GM18868 (cell line): ENCODE measurements around the gene CELF2.

Experiments
- ATAC-seq: cut with Tn5 transposase; IDR thresholded peaks from one replicate; pipeline ENCODE4 v1.9.1; 2021; ENCODE audit warnings: mild to moderate bottlenecking, moderate library complexity; ENCODE audit not compliant: unreplicated experiment

CELF2 gene

DNA sequence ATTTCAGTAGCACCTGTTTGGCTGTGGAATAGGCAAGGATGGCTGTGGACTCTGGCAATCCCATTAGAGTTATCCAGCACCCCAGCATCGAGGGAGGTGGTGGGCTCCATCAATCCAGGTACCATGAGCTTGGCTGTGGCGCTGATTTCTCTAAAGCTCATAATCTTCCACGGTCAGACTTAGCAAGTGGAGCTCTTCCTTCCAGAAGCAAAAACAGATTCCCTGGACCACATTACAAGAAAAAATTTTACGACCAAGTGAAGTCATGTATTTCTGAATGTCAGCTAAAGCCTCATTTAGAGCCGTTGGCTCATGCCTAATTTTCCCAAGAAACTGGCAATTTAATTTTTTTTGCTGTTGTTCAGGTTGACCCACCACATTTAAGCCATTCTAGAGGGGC lies 135.1 kb downstream of the CELF2 start:
- ATAC-seq = no peak

DNA sequence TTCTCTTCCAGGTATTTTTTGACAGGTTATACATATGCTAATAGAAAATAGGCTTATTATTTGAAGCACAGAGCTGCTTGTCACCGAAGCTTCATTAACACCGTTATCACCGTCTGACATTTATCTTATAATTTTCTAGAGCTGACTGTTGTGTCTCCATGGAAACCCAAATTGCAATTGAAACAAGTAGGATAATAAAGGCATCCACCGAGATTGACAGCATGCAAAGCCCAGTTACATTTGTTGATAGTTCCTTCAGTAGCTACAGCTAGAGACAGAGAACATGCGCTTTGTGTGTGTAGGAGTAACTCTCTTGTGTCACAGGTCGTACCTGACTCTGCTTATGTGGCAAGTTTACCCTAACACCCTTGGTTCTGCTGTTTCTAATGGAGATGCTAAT lies 135.6 kb downstream of the CELF2 start:
- no peak for ATAC-seq

DNA sequence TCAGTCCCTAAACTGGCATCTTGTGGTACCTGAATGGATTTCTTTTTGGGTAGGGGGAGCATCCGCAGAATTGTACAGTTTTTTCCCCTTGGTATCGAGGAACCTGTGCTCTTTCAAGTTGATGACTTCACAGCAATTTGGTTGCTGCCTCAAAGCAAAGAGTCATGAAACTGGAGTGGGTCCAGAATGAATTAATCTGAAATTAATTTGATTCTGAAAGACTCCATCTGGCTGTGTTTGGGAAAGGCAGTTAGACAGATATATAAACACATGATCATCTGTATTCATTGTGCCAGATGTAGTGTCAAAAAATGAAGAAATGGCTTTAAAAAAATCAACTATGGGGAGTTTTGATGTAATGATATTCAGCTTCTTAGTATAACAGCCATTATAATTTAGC lies 136.1 kb downstream of the CELF2 start:
- ATAC-seq = no peak

DNA sequence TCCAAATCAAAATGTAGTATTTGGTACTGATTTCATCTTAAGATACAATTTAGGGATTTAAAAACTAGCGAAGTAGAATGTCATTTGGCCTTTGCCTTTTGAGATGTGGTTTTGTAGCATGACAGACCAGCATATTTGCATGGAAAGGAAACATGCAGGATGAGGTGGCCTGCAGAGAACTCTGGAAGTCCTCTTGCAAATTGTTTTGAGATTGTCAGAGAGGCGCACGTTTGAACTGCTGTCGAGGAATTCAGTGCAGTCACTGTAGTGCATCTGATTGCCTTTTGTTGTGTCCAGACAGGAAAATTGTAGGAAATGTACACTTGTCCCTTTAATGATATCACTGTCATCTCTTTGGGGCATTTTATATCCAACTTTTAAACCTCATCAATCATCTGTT lies 136.7 kb downstream of the CELF2 start:
- no peak for ATAC-seq

DNA sequence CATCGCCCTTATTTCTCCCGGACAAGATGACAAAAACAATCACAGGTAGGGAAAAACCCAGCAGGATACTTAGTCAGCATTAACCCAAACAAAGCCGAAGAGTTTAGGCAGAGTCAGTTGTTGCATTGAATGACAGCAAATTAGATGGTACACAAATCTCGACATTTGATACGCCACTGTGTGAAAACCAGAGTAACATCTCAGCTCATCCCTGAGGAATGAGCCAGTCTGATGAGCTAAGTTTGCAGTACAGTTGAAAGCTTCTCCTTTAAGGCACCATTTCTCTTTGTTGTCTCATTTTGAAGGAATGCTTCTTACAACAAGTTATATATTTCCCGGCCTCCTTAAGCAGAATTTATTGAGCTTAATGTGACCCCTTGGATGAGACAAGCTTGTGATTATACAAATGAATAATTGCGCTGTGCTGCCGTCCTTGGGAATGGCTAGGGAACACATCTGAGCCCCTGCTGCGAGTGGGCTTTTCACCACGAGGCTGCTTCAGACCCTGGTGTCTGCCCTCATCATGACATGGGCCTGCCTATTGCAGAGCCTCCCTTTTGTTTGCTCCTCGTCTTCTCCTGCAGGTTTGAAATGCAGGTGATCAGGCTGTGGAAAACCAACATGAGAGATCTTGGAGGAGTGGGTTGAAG lies 137.3 kb downstream of the CELF2 start:
- no peak for ATAC-seq

DNA sequence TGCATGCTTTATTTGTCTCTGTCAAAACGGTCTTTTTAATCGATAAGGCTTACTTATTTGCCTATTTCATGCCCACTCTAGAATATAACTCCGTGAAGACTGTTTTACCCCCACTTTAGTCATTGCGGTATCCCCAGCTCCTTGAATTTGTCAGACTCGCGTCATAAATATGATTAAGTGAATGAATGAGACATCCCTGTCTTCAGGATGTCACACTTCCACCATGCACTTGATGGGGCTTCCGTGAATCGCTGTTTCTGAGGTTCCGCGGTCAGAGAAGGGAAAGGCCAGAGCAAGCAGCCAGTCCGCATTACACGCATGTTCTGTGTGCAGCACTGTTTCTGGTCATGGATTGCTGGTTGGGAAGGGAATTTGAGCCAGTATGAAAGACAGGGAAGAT lies 138.8 kb downstream of the CELF2 start:
- ATAC-seq = no peak

DNA sequence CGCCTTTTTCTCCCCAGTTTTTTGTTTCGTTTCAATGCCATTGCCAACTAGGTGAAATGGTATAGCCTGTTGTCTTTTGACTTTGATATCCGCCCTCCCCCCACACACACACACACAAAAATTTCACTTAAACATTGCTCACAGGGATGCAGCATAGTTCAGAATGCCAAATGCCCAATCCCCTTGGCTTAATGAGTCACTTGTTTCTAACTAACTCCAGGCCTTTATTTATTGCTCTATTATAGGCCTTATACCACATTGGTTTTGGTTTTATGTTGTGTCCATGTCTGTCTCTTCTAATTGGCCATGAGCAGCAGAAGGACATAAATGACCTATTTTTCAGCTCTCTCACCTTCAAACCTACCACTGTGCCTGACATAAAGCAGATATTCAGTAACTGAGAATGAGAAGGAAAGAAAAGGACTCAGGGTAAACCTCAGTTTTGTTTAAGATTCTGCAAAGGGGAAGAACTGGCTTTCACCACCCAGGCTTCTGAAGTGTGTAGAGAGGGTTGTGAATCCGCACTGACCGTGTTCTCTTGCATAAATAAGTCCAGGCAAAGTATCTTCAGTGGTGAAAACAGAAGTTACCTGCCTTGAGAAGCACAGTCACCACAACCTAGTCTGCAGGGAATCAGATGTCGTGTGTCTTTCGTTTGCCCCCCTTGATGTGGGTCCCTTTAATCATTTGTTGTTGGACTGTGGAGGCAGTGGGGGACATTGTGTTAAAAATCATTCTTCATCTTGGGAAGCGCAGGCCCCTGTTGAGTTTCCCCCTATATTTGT lies 139.8 kb downstream of the CELF2 start:
- ATAC-seq = no peak

DNA sequence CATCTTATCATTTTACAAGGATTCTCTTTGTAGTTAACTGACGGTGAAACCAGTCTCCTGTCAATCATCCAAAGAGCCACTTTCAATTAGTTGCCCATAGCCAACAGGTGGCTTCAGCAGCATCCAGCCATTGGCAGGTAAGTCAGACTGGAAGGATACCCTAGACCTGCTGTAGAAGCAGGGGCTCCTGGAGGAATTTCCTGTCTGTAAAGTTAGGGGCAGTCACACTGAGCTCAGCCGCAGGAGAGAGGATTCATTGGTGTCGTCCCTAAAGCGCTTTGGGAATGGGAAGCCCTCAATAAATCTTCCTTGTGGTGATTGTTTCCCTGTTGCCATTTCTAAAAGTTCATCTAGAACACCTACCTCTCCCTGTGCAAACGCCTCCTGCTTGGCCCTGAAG lies 140.4 kb downstream of the CELF2 start:
- no peak for ATAC-seq

DNA sequence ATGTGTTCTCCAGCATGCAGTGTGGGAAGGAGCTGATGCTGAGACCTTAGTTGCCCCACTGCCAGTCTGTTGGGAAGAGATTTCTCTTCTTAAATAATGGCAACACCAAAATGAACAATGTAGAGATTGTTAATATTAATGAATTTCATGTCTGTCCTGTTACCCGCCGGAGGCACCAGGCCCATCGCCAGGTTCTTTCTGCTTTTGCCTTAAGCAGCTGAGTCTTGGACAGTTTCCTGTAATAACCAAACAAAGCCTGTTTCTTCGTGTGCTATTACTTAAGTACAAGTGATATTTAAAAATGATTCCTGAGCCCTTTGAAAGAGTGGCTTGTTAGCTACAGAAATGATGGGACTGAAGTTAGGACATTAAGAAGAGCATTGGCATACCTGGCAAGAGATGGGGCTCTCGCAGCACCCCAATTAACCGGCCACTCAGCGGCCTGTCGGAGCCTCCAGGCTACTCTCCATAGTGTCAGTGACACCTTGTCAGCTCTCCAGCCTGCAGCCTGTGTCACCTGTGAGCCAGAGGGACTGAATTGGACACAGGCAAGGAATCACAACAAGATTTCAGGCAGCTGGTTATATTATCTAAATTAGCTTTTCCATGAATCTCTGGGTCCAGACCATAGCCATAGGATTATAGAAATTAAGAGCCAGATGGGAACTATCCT lies 142.0 kb downstream of the CELF2 start:
- ATAC-seq = no peak

DNA sequence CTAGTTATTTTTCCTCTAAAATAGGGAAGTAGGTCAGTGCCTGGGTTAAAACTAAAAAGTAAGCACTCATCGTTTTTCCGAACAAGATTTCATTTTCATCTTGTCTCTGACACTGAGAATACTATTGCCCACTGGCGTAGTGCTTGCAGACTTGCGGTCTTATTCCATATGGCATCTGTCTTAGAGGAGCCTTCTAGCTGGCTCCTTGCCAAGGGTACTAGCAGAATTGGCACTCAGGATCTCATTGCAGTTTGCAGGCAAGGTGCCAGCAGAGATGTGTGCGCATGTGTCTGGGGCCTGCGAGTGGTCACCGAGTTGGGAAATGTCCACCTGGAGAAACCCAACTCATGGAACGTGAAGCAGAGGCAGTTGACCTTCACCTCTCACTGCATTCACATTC lies 143.4 kb downstream of the CELF2 start:
- no peak for ATAC-seq

DNA sequence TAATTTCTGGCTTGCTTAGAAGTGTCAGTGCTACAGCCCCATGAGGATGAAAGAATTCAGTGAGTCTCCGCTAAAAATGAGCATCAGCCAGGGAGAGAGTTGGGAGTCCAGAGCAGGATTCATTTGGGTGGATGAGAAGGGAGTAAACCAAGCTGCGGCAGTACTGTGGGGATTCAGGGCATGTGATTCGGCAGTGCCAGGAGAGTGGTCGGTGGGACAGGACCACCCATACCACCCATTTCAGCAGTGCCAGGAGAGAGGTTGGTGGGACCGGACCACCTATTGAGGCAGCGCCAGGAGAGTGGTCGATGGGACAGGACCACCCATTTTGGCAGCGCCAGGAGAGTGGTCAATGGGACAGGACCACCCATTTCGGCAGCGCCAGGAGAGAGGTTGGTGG lies 144.2 kb downstream of the CELF2 start:
- no peak for ATAC-seq

DNA sequence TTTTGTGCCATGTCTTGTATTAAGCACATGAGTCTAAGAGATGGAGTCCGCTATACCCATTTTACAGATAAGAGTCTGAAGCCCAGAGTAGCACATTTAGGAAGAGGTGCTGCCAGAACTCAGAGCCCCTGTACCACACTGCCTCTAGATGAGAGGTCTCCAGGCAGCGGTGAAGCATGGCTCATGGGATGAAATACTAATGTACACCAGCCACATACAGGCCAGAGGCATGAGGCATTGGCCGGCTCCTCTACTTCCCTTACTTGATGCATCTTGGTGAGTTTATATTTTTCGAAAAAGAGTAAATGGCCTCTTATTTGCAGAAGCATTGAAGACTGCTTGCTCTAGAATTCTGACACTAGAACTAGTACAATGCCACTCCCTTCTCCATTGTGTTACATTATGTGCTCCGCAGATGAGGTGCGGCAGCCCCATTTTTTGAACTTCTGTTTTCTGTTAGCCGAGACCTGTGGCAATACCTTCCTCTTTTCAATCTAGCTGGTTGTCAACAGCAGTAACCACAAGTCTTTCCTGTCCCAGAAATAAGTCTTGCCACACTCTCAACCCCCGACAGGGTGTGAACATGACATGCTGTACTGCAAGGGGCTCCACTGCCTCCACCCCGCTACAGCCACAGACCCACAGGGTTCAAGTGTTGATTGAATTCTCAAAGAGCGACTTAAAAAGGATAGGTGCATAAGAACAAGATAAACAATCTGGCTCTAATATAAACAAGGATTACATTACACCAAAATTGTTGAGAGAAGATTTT lies 145.3 kb downstream of the CELF2 start:
- ATAC-seq = peak; percentile 74

DNA sequence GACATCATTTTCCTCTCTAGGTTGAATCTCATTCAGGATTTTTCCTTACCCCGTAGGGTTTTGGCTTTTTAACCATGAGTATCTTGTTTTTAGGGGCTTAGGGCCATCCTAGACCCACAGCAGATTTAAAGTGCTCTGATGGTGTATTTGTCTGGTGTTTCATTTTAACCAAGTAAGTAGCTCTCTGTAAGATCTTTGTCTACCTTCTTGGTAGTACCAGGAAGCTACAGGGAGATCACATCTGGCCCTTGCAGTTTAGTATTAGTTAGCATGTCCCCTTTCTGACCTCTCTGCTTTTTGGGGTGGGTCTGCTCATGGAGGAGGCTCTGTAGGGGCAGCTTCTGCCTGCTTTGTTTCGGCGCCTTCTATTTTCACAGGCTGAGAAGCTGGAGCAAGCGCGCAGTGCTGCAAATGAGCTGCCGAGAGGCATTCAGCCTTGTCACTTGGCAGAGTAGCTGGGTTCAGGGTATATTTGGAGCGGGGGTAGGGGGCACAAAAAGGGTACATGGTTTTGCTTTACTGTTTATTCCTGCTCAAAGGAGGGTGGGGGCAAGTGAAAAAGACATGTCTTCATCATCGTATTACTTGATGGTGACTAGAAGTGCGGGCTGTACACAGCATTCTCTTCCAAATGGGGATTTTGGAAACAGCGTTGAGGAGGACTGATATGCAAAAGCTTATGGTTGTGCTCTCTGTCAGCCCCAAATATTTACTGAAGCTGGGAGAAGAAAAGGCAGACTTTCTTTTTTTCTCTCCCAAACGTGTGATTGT lies 146.3 kb downstream of the CELF2 start:
- ATAC-seq = no peak

DNA sequence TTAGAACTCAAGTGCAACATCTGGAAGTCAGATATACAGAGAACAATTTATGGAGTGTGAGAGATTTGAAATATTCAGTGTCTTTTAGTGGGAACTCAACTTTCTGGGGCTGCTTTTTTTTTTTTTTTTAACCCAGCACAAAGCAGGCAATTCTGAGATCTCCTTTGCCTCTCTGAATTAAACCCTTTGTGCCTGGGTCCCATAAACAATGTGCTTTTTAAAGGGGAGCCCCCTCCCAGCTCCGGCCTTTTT lies 146.8 kb downstream of the CELF2 start:
- ATAC-seq = no peak

DNA sequence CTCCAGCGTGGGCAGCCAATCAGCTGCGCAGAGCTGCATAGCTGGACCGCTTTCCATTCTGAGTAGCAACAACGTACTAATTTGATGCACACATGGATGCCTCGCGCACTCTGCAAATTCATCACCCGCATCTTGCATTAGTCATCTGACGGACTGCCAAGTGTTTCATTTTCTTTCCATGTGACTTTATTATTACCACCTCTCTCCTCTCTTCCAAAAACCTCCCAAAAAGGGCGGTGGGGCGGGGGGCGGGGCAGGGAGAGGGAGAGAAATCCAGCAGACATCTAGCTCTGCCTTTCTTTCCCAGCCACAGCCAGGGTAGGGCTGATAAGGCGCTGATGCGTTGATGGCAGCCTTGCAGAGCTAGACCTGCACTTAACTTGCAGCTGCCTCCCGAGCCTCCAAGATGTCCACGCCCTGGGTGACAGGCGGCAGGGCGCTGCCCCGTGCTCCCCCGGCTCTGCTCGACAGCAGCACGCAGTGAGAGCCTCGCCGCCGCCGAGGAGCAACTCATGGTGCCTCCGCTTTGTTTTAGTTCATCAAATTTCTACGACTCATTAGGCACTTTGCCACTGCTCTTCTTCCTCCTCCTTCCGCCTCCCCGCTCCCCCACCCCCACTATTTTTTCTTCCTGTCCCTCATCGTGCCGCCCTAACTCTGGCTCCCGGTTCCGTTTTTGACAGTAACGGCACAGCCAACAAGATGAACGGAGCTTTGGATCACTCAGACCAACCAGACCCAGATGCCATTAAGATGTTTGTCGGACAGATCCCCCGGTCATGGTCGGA lies 147.3 kb downstream of the CELF2 start:
- ATAC-seq = peak; percentile 36

DNA sequence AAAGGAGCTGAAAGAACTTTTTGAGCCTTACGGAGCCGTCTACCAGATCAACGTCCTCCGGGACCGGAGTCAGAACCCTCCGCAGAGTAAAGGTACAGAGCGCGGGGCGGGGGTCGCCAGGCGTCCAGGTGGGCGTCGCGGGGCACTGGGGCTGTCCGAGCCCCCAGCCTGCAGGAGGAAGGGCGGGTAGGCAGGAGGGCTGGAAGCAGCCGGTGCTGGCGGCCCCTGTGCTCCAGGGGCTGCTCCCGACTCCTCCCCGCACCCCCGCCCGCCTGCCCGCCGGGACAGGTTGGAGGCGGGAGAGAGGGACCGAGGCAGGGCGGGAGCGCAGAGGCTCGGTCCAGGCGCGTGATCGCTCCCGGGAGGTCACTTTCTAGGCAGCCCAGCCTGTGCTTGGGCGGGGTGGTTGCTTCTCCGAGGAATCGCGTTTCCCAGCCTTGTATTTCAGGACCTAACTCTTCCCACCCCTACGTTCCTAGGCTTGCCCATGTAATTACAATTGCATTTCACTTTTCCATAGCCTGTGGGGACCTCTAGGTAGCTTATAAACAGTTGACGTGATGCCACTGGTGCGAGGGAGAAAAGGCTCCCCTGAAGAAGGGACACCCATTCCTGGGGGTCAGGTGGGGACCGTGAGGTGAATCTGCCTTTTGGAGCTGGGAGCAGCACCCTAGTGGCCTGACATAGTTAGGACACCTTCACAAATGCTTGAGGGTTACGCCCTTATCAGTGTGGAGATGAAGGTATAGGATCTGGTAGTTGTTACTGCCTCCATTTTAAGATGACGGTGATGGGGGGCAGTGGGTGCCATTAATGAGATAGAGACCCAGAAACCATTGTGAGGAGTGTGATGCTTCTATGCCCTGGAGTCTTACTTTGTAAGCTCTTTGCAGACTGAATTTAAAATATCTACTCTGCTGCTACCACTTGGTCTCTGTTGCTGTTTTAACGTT lies 148.2 kb downstream of the CELF2 start:
- ATAC-seq = peak; percentile 57

DNA sequence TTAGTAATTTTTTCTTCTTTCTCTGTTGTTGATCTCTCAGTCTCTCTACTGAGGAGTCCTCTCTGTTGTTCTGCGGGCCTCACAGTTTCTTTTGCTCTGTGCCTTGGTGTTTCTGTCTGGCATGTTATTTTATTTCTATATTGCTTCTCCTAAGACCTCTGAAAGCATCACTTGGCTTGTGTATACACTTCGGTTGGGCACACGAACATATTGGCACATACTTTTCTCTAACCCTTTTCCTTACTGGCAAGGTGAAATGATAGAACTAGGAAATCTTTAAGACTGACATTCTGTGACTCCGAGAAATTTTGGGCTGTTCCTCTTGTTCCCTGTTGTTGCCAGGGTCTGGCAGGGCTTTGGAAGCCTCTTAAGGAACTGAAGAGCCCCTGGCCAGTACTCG lies 148.9 kb downstream of the CELF2 start:
- ATAC-seq = no peak

DNA sequence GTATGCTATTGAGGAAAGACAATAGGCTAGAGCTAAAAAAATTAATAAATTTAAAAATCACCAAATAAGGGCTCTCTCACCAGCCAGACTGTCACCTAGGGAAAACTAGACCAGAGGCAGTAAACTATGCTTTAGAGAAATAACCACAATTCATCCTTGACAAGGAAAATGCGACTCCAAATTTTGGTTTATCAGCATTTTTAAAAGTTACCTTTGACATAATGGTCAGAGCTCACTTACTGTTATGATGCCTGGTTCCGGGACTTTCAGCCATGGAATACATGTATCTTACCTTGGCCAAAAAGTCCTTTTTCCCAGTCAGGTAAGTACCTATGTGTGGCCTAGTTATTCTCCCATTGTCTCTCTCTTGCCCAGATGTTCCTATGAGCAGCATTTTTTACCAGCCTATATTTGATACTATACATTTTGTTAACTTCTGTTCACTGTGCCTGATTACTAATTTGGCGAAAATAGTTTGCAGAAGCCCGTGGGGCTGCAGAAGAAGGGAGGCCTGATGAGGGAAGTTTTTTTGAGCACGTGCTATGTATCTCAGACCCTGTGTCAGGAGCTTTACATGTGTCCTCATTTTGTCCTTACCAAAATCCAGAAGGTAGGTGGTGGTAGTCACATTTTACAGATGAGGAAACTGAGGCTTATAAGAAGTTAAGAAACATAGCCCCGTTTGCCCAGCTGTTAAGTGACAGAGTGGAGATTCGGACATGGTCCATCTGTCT lies 149.7 kb downstream of the CELF2 start:
- ATAC-seq = no peak
